Measurements from ENCODE around the gene NOD1.

- TF ChIP-seq POLR2A (IDR thresholded peaks at IDR 0.05): no peak
- no peak for TF ChIP-seq CTCF (IDR thresholded peaks at IDR 0.05)
These were observed 42.5 kb downstream of the NOD1 start for GRCh38 chr7:30436046-30436445.

Measured in heart left ventricle (tissue), 13 donors.